ENCODE results near the gene CPEB2. TPM values are rescaled to one million over a fixed set of nuclear protein-coding genes. Genes with fewer than 3 reads are reported as not detected.

Gene CPEB2
- total RNA-seq, 2 experiments from 2014 or later: 14.7 to 15.0 TPM

- DNase-seq: no peak
- no peaks in the 10 kb centered on the region for H3K9me3 Mint-ChIP-seq
- POLR2A ChIA-PET: interaction anchor here (0.8 to 1.1 kb wide), 2 partner anchors 11 to 12 kb away, joined by 3 to 4 read pairs; no protein-coding TSS in a partner anchor
- H3K27me3 Mint-ChIP-seq: no peaks in the 10 kb centered on the region
- H3K4me3 Mint-ChIP-seq: no peak overlapping the region
- peaks cover 29% of the 10 kb centered on the region for H3K36me3 Mint-ChIP-seq
- no peak overlapping the region for H3K27ac Mint-ChIP-seq
- peaks cover 16% of the 10 kb centered on the region for H3K4me1 Mint-ChIP-seq
- ATAC-seq (ENCODE audit: low read depth): no peak
These were observed 12.9 kb downstream of the CPEB2 start for GRCh38 chr4:15015170-15015569.

DNA sequence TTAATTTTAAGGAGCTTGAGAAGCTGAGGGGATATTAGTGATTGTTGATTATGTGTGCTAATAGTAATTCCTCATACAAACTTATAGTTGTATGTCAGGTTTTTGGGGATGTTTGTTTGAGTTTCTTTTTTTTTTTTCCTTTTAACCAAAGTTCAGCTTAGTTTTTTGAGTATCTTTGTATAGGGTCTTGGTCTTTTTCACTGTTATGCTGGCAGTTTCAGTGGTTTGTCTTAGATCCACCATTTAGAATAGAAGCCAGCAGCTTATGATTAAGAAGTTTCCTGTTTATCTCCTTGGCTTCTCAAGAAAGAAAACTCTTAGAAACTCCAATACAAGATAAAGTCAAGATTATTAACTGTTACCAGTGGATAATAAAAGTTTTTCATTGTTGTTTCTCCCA lies 16.1 kb downstream of the CPEB2 start:
- DNase-seq (no peak), ATAC-seq (ENCODE audit: low read depth) (no peak)
- Mint-ChIP-seq H3K36me3 (peaks cover 32% of the 10 kb centered on the region), H3K4me3 (peak overlapping the region; percentile 47), H3K27ac (peak overlapping the region; percentile 24), H3K27me3 (no peaks in the 10 kb centered on the region), H3K4me1 (peaks cover 27% of the 10 kb centered on the region), H3K9me3 (no peaks in the 10 kb centered on the region)
- POLR2A ChIA-PET: interaction anchor here (0.6 to 0.7 kb wide), 3 partner anchors 16 to 1460 kb away, joined by 3 to 4 read pairs (median 4); partner anchors contain the start of gene CPEB2

DNA sequence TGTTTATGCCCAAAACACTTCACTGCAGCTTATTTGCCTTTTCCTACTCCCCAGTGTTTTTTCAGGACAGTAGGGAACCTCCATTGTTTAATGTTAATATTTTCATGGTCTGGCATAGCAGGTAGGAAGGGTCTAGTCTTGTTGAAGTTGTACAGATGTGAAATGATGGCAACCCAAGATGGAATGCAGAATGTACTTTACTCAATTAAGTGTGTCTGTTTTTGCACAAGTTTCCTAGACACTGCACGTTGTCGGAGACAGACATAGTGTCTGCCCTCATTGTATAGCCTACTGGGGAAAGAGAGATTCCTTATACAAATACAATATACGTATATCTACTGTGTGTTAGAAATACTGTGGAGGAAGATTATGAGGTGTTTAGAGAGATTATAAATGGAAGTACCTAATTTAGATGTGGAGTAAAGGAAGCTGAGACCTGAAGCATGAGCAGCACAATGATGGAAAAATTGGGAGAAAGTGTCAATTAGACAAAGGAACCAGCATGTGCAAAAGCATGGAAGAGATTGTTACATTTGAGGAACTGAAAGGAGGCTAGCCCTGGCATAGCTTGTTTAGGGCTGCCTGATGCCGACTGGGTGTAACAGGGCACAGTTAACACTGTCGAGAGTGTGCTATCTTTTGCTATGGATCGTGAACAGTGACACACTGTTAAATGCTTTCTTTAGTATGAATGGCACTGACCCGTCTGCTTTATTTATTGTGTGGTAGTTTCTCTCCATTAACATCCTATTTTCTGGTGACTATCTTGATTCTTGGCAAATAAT lies 18.4 kb downstream of the CPEB2 start:
- Mint-ChIP-seq H3K36me3 (peaks cover 39% of the 10 kb centered on the region), H3K4me3 (no peak overlapping the region), H3K9me3 (no peaks in the 10 kb centered on the region), H3K4me1 (peaks cover 27% of the 10 kb centered on the region), H3K27ac (no peak overlapping the region), H3K27me3 (no peaks in the 10 kb centered on the region)
- POLR2A ChIA-PET: interaction anchor here (1.1 kb wide), 1 partner anchor 18 kb away, joined by 3 read pairs; no protein-coding TSS in a partner anchor
- DNase-seq (no peak), ATAC-seq (ENCODE audit: low read depth) (no peak)

- Mint-ChIP-seq H3K4me3 (no peak overlapping the region), H3K4me1 (peaks cover 27% of the 10 kb centered on the region), H3K27me3 (no peaks in the 10 kb centered on the region), H3K9me3 (no peaks in the 10 kb centered on the region), H3K36me3 (peaks cover 37% of the 10 kb centered on the region), H3K27ac (no peak overlapping the region)
- ATAC-seq (ENCODE audit: low read depth) (no peak), DNase-seq (no peak)
- POLR2A ChIA-PET: interaction anchor here (1.1 kb wide), 1 partner anchor 18 kb away, joined by 3 read pairs; no protein-coding TSS in a partner anchor
These were observed 19.0 kb downstream of the CPEB2 start for GRCh38 chr4:15021311-15021710.

DNA sequence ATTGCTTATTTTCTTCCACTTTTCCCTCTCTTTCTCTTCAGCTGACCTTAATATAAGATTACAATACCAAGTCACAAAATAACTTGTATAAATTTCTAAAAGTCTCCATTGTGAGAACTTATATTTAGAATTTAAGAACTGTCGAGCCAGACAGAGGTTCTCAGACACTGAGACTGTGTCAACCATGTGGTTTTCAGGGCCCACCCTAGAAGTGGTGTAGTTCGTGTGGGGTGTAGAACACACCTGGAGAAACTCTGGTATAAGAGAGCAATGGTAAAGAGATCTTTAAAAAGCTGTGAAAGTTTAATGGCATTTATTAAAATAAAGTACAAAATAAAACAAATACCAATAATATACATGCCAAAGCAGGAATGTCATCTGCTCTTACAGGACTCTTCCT lies 19.7 kb downstream of the CPEB2 start:
- Mint-ChIP-seq H3K27ac (no peak overlapping the region), H3K4me3 (no peak overlapping the region), H3K9me3 (no peaks in the 10 kb centered on the region), H3K36me3 (peaks cover 37% of the 10 kb centered on the region), H3K27me3 (no peaks in the 10 kb centered on the region), H3K4me1 (peaks cover 26% of the 10 kb centered on the region)
- no peak for ATAC-seq (ENCODE audit: low read depth)
- DNase-seq: no peak
- POLR2A ChIA-PET: no interaction called here

- Mint-ChIP-seq H3K36me3 (peaks cover 41% of the 10 kb centered on the region), H3K27ac (no peak overlapping the region), H3K27me3 (no peaks in the 10 kb centered on the region), H3K9me3 (no peaks in the 10 kb centered on the region), H3K4me3 (no peak overlapping the region), H3K4me1 (peaks cover 16% of the 10 kb centered on the region)
- POLR2A ChIA-PET: no interaction called here
- DNase-seq (no peak), ATAC-seq (ENCODE audit: low read depth) (no peak)
These were observed 22.1 kb downstream of the CPEB2 start for GRCh38 chr4:15024386-15024785.

DNA sequence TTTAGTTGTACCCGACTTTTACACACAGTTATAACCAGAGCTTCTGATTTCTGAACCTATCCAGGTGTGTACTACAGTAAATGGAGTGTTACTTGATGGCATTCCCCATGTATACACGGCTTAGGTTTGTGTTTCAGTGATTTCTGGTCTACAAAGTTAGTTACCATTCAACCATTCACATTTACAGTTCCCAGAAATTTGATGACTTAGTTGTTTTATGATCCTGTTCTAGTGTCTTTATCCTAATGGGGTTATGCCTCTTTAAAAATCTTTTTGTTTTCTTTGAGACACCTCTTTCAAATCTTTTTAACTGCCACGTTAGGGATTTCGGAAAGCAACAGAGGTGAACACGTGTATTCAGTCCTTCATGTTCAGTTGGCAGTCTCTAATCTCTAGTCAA lies 23.4 kb downstream of the CPEB2 start:
- no peaks in the 10 kb centered on the region for H3K9me3 Mint-ChIP-seq
- H3K27me3 Mint-ChIP-seq: no peaks in the 10 kb centered on the region
- peaks cover 14% of the 10 kb centered on the region for H3K4me1 Mint-ChIP-seq
- ATAC-seq (ENCODE audit: low read depth): no peak
- no peak overlapping the region for H3K27ac Mint-ChIP-seq
- H3K4me3 Mint-ChIP-seq: no peak overlapping the region
- POLR2A ChIA-PET: no interaction called here
- DNase-seq: no peak
- peaks cover 33% of the 10 kb centered on the region for H3K36me3 Mint-ChIP-seq

- H3K27me3 Mint-ChIP-seq: no peaks in the 10 kb centered on the region
- POLR2A ChIA-PET: no interaction called here
These were observed 25.7 kb downstream of the CPEB2 start for GRCh38 chr4:15027921-15028435.

GRCh38 chr4:15031197-15031596 lies 28.9 kb downstream of the CPEB2 start:
- H3K27me3 Mint-ChIP-seq: no peaks in the 10 kb centered on the region
- peaks cover 34% of the 10 kb centered on the region for H3K36me3 Mint-ChIP-seq
- no peak for ATAC-seq (ENCODE audit: low read depth)
- H3K4me3 Mint-ChIP-seq: no peak overlapping the region
- DNase-seq: no peak
- POLR2A ChIA-PET: no interaction called here
- H3K9me3 Mint-ChIP-seq: no peaks in the 10 kb centered on the region
- H3K27ac Mint-ChIP-seq: no peak overlapping the region
- peaks cover 7% of the 10 kb centered on the region for H3K4me1 Mint-ChIP-seq

More at GRCh38 chr4:15027921-15028435, 25.7 kb downstream of the CPEB2 start:
- Mint-ChIP-seq H3K9me3 (no peaks in the 10 kb centered on the region), H3K4me1 (peaks cover 4% of the 10 kb centered on the region), H3K27ac (no peak overlapping the region), H3K36me3 (peaks cover 26% of the 10 kb centered on the region), H3K4me3 (no peak overlapping the region)
- ATAC-seq (ENCODE audit: low read depth) (no peak), DNase-seq (no peak)

DNA sequence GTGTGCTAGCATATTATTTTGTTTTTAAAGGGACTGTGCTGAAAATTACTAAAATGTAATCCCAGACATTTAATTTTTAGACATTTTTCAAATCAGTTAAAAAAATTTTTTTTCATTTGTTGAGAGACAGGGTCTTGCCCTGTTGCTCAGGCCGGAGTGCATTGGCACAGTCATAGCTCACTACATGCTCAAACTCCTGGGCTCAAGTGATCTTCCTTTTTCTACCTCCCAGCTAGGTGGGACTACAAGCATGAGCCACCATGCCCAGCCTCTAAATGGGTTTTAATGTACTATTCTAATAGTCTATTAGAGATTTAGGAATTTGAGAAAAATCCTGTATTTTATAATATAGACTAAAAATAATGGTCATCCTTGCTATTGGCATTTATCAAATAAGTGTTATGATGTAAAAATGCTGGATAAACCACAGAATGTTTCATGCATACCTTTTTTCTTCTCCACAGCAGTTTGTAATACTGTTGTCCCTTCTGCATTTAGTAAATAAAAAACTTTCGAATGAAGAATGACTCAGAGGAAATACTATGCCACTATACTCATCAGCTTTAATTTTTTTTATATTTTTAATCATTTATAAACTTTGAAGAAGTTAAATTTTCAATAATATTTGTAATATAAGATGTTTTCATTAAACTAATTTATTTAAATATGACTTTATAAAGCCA lies 29.9 kb downstream of the CPEB2 start:
- no peak overlapping the region for H3K4me3 Mint-ChIP-seq
- no peak overlapping the region for H3K27ac Mint-ChIP-seq
- H3K27me3 Mint-ChIP-seq: no peaks in the 10 kb centered on the region
- DNase-seq (no peak), ATAC-seq (ENCODE audit: low read depth) (no peak)
- peaks cover 7% of the 10 kb centered on the region for H3K4me1 Mint-ChIP-seq
- POLR2A ChIA-PET: no interaction called here
- no peaks in the 10 kb centered on the region for H3K9me3 Mint-ChIP-seq
- peaks cover 32% of the 10 kb centered on the region for H3K36me3 Mint-ChIP-seq

GRCh38 chr4:15034071-15034764 lies 31.9 kb downstream of the CPEB2 start:
- no peaks in the 10 kb centered on the region for H3K9me3 Mint-ChIP-seq
- H3K4me3 Mint-ChIP-seq: no peak overlapping the region
- H3K36me3 Mint-ChIP-seq: peaks cover 24% of the 10 kb centered on the region
- peaks cover 7% of the 10 kb centered on the region for H3K4me1 Mint-ChIP-seq
- ATAC-seq (ENCODE audit: low read depth): no peak
- POLR2A ChIA-PET: no interaction called here
- no peaks in the 10 kb centered on the region for H3K27me3 Mint-ChIP-seq
- DNase-seq: no peak
- no peak overlapping the region for H3K27ac Mint-ChIP-seq

- Mint-ChIP-seq H3K36me3 (peaks cover 20% of the 10 kb centered on the region), H3K27ac (no peak overlapping the region), H3K9me3 (no peaks in the 10 kb centered on the region), H3K4me3 (no peak overlapping the region), H3K27me3 (no peaks in the 10 kb centered on the region), H3K4me1 (peaks cover 2% of the 10 kb centered on the region)
- no peak for ATAC-seq (ENCODE audit: low read depth)
- POLR2A ChIA-PET: no interaction called here
- DNase-seq: no peak
These were observed 32.9 kb downstream of the CPEB2 start for GRCh38 chr4:15035159-15035558.

- ATAC-seq (ENCODE audit: low read depth): no peak
- H3K9me3 Mint-ChIP-seq: no peaks in the 10 kb centered on the region
- POLR2A ChIA-PET: no interaction called here
These were observed 35.8 kb downstream of the CPEB2 start for GRCh38 chr4:15037923-15038541.

More at GRCh38 chr4:15037923-15038541, 35.8 kb downstream of the CPEB2 start:
- H3K4me3 Mint-ChIP-seq: no peak overlapping the region
- DNase-seq: no peak
- H3K36me3 Mint-ChIP-seq: peaks cover 25% of the 10 kb centered on the region
- no peaks in the 10 kb centered on the region for H3K27me3 Mint-ChIP-seq
- H3K27ac Mint-ChIP-seq: no peak overlapping the region
- peaks cover 2% of the 10 kb centered on the region for H3K4me1 Mint-ChIP-seq

Data from activated naive CD8-positive, alpha-beta T cell treated with anti-CD3 and anti-CD28 coated beads, Interleukin-2, amount 10 ng/mL, durations not matched to agents 7 days and 5 days (primary cell).